IPS-18a (cell line): Measurements from ENCODE around the gene SPTBN5.

ENCODE experiments used
- H3K27ac ChIP-seq: one replicate; pipeline ENCODE4 v1.5.1; 2013; ENCODE audit warnings: low read length
- H3K27me3 ChIP-seq: one replicate; pipeline ENCODE4 v1.6.1; 2013; ENCODE audit warnings: mild to moderate bottlenecking, low read length; ENCODE audit not compliant: control insufficient read depth, insufficient read depth
- H3K36me3 ChIP-seq: one replicate; pipeline ENCODE4 v1.6.1; 2013; ENCODE audit warnings: low read depth, low read length; ENCODE audit not compliant: control insufficient read depth
- H3K4me1 ChIP-seq: one replicate; pipeline ENCODE4 v1.6.1; 2013; ENCODE audit warnings: low read depth, low read length; ENCODE audit not compliant: control insufficient read depth
- H3K4me3 ChIP-seq: one replicate; pipeline ENCODE4 v1.5.1; 2013; ENCODE audit warnings: low read length
- H3K9ac ChIP-seq: one replicate; pipeline ENCODE4 v1.6.1; 2013; ENCODE audit warnings: mild to moderate bottlenecking, low read length, moderate library complexity
- H3K9me3 ChIP-seq: one replicate; pipeline ENCODE4 v1.6.1; 2013; ENCODE audit warnings: low read depth, low read length; ENCODE audit not compliant: control insufficient read depth

The SPTBN5 gene

DNA sequence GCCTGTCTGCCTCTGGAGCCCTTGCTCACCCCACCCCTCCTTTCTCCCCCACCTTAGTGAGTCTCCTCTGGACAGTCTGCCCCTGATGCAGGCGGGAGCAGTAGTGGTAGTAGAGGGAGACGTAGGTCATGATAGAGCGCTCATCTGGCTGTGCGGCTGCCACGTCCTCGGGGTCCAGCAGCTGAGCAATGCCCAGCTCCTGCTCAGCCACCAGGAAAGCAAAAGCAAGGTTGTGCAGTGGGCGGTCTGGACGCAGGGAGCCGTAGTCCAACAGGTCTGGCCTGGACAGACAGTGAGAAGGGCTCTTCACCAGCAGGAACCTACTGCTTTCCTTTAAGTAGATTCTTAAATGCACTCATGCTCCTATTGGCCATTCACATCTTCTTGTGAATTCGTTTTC lies 6.7 kb downstream of the SPTBN5 start:
- H3K9me3 ChIP-seq = no peaks in the 10 kb centered on the region
- no peak overlapping the region for H3K9ac ChIP-seq
- H3K27ac ChIP-seq = no peak overlapping the region
- no peak overlapping the region for H3K4me3 ChIP-seq
- H3K4me1 ChIP-seq = peaks cover 4% of the 10 kb centered on the region
- no peaks in the 10 kb centered on the region for H3K36me3 ChIP-seq
- peaks cover 14% of the 10 kb centered on the region for H3K27me3 ChIP-seq

DNA sequence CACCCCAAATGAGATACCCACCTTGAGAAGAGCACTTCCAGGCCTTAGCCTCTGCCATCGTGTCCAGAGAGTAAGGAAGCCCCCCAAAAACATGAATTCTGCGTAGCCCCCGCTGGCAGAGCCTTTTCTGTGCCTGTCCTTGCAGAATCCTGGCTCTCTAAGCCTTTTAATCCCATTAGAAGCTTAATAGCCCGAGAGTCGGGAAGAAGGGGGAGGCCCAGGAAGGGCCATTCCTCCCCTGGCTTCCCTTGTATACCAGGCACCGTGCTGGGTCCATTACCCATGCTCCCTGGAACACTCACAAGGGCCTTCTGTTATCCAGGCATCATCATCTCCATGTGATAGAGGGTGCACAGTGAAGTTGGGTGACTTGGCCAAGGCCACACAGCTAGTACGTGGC lies 7.1 kb downstream of the SPTBN5 start:
- no peak overlapping the region for H3K27ac ChIP-seq
- no peaks in the 10 kb centered on the region for H3K9me3 ChIP-seq
- no peak overlapping the region for H3K9ac ChIP-seq
- no peak overlapping the region for H3K4me3 ChIP-seq
- peaks cover 4% of the 10 kb centered on the region for H3K4me1 ChIP-seq
- no peaks in the 10 kb centered on the region for H3K36me3 ChIP-seq
- H3K27me3 ChIP-seq = peaks cover 16% of the 10 kb centered on the region

DNA sequence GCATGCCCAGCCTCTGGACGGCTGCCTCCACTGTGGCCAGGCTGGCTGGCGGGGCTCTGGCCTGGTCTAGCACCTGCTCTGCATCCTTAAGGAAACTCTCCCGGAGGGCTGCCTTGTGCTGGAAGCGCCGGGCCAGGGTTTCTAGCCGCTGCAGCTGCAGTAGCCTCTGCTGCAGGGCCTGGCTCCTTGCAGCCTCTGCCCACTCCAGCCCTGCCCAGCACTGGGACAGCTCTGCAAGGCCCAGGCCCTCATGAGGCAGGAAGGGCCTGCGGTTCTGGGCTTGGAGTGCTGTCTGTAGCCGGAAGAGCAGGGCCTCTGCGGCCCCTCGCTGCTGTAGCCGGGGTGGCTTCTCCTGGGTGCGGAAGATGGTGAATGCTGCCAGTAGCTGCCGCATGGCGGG lies 8.0 kb downstream of the SPTBN5 start:
- no peaks in the 10 kb centered on the region for H3K9me3 ChIP-seq
- H3K36me3 ChIP-seq = no peaks in the 10 kb centered on the region
- H3K27me3 ChIP-seq = peaks cover 25% of the 10 kb centered on the region
- no peak overlapping the region for H3K4me3 ChIP-seq
- H3K4me1 ChIP-seq = peaks cover 4% of the 10 kb centered on the region
- H3K27ac ChIP-seq = no peak overlapping the region
- no peak overlapping the region for H3K9ac ChIP-seq

DNA sequence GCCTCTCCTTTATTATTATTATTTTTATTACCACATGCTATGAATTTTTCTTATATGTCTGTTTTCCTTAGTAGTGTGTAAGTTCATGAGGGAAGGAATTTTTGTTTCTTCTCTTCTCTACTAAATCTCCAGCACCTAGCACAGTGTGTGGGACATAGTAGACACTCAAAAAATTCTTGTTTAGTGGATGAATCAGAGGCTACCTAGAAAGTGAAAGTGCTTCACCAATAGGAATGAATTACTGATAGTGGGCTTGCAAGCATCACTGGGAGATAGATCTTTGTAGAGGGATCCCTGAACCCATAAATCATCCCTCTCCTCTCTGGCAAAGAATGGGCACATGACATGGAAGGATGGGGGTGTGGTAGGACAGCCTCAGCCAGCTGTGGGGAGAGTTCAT lies 8.5 kb downstream of the SPTBN5 start:
- Histone ChIP-seq H3K36me3 (no peaks in the 10 kb centered on the region), H3K27me3 (peaks cover 30% of the 10 kb centered on the region), H3K4me3 (no peak overlapping the region), H3K9ac (no peak overlapping the region), H3K27ac (no peak overlapping the region), H3K4me1 (peaks cover 4% of the 10 kb centered on the region), H3K9me3 (no peaks in the 10 kb centered on the region)

DNA sequence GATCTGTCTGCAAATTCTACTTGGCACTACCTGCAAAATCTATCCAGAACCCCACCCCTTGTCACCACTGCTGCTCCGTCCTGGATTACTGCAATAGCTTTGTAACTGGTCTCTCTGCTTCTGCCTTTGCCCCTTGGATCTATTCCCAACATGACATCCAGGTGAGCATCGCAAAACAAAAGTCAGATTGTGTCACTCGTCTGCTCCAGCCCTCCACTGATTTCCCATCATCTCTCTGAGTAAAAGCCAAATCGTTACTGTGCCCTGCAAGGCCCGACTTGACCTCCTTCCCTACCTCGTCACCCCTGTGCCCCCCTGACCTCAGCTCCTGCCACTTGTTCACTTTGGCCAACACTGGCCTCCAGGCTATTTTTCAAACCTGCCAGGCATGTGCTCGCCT lies 9.4 kb downstream of the SPTBN5 start:
- Histone ChIP-seq H3K4me3 (no peak overlapping the region), H3K9ac (no peak overlapping the region), H3K27me3 (peaks cover 30% of the 10 kb centered on the region), H3K36me3 (no peaks in the 10 kb centered on the region), H3K4me1 (peaks cover 4% of the 10 kb centered on the region), H3K27ac (no peak overlapping the region), H3K9me3 (no peaks in the 10 kb centered on the region)

DNA sequence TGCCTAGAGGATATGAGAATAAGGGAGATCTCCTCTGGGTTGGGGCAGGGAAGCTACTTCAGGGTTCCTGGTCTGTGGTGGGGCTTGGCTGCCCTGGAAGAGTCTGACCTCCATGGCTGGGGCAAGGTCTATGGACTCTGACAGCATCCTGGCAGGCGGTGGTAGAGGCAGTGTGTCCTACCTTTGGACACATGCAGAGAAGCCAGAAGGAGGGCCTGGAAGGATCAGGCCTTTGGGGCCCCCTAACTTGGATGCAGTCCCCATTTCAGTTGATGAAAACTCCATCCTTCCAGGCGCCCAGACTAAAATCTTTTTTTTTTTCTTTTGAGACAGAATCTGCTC lies 10.4 kb downstream of the SPTBN5 start:
- Histone ChIP-seq H3K9ac (no peak overlapping the region), H3K9me3 (no peaks in the 10 kb centered on the region), H3K27ac (no peak overlapping the region), H3K4me3 (no peak overlapping the region), H3K36me3 (no peaks in the 10 kb centered on the region), H3K27me3 (peaks cover 30% of the 10 kb centered on the region), H3K4me1 (peaks cover 4% of the 10 kb centered on the region)

DNA sequence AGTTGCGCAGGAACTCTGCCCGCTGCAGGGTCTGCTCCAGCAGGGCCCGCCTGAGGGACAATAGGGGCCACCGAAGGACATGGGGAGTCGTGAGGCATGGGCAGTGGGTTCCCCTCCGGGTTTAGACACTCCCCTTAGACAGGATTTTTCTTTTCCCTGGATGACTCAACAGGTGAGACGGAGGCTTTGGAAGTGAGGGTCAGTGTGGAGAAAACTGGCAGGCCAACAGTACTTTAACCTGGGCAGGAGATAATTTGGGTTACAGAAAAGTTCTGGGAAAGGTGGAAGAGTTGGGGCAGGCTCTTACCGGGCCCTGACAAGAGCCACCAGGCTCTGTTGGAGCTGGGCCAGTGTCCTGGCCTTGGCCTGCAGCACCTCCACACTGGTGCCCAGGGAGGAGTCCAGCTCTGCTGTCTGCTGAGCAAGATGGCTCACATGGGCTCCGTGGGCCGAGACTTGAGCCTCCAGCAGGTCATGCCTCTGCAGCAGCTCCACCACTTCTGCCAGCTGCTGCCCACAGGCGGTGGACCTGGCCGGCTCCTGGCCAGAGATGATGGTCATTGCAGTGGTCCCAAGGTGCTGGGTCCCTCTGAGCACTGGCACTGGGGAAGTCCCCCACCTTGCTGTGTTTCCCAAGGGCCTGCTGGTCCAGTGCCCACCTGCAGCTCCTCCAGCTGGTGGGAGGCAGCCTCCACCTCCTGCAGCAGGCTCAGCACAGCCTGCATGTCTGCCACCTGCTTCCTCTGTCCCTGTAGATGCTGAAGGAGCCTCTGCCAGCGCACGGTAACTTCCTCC lies 11.0 kb downstream of the SPTBN5 start:
- Histone ChIP-seq H3K36me3 (no peaks in the 10 kb centered on the region), H3K27ac (no peak overlapping the region), H3K4me1 (peaks cover 4% of the 10 kb centered on the region), H3K9me3 (no peaks in the 10 kb centered on the region), H3K9ac (no peak overlapping the region), H3K27me3 (peaks cover 30% of the 10 kb centered on the region), H3K4me3 (peak overlapping the region; percentile 52)

DNA sequence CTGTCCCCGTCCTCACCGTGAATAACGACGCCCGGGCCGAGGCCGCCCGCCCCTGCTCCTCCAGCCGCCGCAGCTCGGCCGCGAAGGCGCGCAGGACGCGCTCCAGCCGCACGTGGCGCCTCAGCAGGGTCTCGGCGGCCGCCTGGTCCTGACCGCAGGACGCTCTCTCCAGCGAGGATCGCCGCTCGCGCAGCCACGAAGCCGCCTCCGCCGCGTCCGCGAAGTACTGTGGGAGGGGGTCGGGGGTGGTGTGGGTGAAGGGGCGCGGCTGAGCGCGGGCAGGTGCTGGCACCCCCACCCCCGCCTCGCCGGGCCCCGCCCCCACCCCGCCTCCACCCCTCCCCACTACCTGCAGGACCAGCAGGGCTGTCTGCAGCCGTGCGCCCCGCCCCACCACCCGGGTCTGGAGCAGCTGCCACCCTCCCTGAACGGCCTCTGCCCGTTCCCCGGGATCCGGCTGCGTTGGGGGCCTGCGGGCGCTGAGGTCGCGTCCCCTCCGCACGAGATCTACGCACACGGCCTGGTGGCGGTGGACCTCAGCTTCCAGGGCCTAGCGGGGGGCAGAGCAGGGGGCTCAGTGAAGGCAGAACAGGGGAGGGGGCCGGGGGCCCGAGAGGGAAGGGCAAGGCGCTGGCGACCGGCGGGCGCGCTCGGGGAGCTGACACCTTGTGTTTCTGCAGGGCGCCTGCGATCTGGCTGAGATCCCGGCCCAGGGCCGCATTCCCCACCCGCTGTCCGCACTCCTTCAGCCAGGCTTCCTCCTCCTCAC lies 11.7 kb downstream of the SPTBN5 start:
- Histone ChIP-seq H3K36me3 (no peaks in the 10 kb centered on the region), H3K27me3 (peaks cover 30% of the 10 kb centered on the region), H3K4me1 (peaks cover 4% of the 10 kb centered on the region), H3K9me3 (no peaks in the 10 kb centered on the region), H3K4me3 (peak overlapping the region; percentile 52), H3K9ac (no peak overlapping the region), H3K27ac (no peak overlapping the region)

DNA sequence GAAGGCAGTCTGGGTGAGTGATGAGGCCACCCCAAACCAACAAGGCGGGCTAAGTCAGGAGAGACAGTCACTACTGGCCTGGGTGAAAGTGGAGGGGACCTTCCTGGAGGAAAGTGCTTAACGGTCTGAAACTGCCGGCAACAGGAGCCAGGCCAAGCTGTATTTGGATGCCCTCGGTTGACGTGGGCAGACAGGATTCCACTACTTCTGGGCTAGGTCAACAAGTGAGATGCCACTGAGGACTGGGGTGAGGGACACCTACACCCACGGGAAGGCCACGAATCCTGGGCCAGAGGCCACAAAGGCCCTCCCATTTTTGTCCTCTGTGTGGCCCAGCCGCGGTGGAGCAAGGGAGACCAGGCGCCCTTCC lies 12.3 kb downstream of the SPTBN5 start:
- Histone ChIP-seq H3K9me3 (no peaks in the 10 kb centered on the region), H3K36me3 (no peaks in the 10 kb centered on the region), H3K27ac (no peak overlapping the region), H3K4me3 (no peak overlapping the region), H3K9ac (no peak overlapping the region), H3K4me1 (peaks cover 4% of the 10 kb centered on the region), H3K27me3 (peaks cover 30% of the 10 kb centered on the region)

DNA sequence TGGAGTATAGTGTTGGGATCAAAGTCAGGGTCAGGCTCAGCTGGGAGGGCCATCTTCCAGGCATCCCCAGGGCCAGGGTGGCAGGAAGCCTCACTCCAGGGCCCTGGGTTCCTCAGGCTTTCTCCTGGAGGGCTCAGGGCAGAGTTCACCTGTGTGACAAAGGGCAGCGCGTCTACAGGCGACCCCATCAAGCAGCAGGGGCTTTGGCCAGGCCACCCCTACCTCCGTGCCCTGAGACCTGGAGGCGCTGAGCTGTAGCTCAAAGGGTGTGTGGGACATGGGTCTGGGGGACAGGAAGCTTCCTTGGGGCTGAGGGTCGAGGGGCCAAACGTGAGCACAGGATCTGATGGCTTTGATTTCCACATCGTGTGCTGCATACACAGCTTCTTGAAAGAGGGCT lies 12.8 kb downstream of the SPTBN5 start:
- Histone ChIP-seq H3K4me1 (peaks cover 4% of the 10 kb centered on the region), H3K27me3 (peaks cover 30% of the 10 kb centered on the region), H3K9me3 (no peaks in the 10 kb centered on the region), H3K27ac (no peak overlapping the region), H3K4me3 (no peak overlapping the region), H3K36me3 (no peaks in the 10 kb centered on the region), H3K9ac (no peak overlapping the region)

DNA sequence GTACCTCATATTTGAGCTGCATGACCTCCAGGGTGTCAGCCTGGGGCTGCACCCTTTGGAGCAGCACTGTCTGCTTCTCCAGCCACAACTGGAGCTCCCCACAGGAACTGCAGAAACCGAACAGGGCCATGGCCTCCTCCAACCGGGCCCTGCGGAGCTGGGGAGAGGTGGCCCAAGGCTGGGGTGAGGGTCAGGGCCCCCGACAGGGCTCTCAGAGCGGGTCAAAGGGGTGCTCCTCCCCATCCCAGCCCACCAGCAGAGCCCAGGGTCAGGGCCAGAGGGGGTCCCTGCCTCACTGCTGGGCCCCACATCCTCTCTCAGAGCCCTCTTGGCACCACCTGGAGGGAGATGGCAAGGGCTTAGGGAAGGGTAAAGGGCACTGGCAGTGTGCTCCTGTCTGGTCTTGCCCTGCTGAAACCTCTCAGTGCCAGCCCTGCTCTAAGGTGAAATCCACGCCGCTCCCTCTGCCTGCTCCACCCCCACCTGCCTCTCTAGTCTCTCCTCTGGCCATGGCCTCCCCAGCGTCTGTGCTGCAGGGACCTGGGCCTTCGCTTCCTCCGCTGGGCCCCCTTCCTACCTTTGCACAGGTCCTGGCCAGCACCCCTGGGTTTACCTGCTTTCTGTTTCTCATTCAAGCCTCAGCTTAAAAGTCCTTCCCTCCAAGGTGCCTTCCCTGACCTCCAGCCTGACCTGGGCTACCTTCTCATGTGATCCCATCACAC lies 13.5 kb downstream of the SPTBN5 start:
- peaks cover 30% of the 10 kb centered on the region for H3K27me3 ChIP-seq
- H3K9me3 ChIP-seq = no peaks in the 10 kb centered on the region
- no peaks in the 10 kb centered on the region for H3K36me3 ChIP-seq
- no peak overlapping the region for H3K9ac ChIP-seq
- H3K4me3 ChIP-seq = no peak overlapping the region
- no peak overlapping the region for H3K27ac ChIP-seq
- peaks cover 4% of the 10 kb centered on the region for H3K4me1 ChIP-seq
